Body of pancreas (tissue), 4 donors: ENCODE data around the gene CUL9. TPM values are rescaled to one million over a fixed set of nuclear protein-coding genes. Genes with fewer than 3 reads are reported as not detected.

Source experiments
- ATAC-seq: fragments of 150-250 bp; one replicate; pipeline ENCODE4 v1.9.1; 2016
- DNase-seq, 4 donors: peaks; one replicate each; pipeline ENCODE4 v3.0.0-alpha.2; 2019
- H3K27ac ChIP-seq, 4 donors: fragments of 200-600 bp; sonication (generic); 1 replicate in 3 of 4; 2 replicates in 1 of 4; pipeline versions ENCODE4 v1.5.1 to v1.6.1; 2016 to 2019; ENCODE audit warnings: mild to moderate bottlenecking in 1 of 4, mixed read lengths in 1 of 4, moderate library complexity in 1 of 4
- H3K27me3 ChIP-seq, 2 donors: fragments of 200-600 bp; sonication (generic); one replicate each; pipeline ENCODE4 v1.6.0; 2016; ENCODE audit warnings: mild to moderate bottlenecking in 1 of 2
- H3K36me3 ChIP-seq, 2 donors: fragments of 200-600 bp; sonication (generic); replicated peaks in 1 of 2; 2 replicates each; pipeline ENCODE4 v1.5.1; 2016; ENCODE audit warnings: low read depth in 2 of 2; ENCODE audit not compliant: insufficient read depth in 1 of 2
- H3K4me1 ChIP-seq: fragments of 200-600 bp; sonication (generic); one replicate; pipeline ENCODE4 v1.6.0; 2016
- H3K4me3 ChIP-seq, 2 donors: fragments of 200-600 bp; sonication (generic); 1 replicate in 1 of 2; 2 replicates in 1 of 2; pipeline ENCODE4 v1.5.1; 2016 to 2019
- H3K9me3 ChIP-seq, 3 donors: fragments of 200-600 bp; sonication (generic); 1 replicate in 2 of 3; 2 replicates in 1 of 3; pipeline ENCODE4 v1.5.1; 2016
- POLR2A ChIP-seq, 3 donors: fragments of 450-650 bp; IDR thresholded peaks; one replicate each; pipeline ENCODE4 v1.6.1; 2016; ENCODE audit warnings: antibody characterized with exemption in 3 of 3, mild to moderate bottlenecking in 2 of 3
- WGBS, 2 donors: methylation state at CpG; one replicate each; pipeline ENCODE4 v1.1.5; 2017; 5-methylcytosine and 5-hydroxymethylcytosine counted together
- intact Hi-C: fragments of 100-400 bp; cut with DNase I; formaldehyde crosslinking; loops from one replicate; pipeline ENCODE4 v1.15.1; 2023
- total RNA-seq, 2 donors: library from RNA; depleted of rRNA; stranded (reverse); fragments of >200 nt; gene quantifications; one replicate each; pipeline ENCODE4 v1.1.0, GENCODE V29; 2016
- TF ChIP-seq, protein P1 (sequence below), 7 experiments: fragments of 450-650 bp in 4 of 7; fragments of 200-600 bp in 3 of 7; sonication (generic) in 3 of 7; IDR thresholded peaks; one replicate each; pipeline ENCODE4 v1.5.1; 2016 to 2019; ENCODE audit warnings: antibody characterized with exemption in 7 of 7

Gene CUL9
- total RNA-seq, 2 donors from 2014 or later, result 34.8 to 84.4 TPM

DNA sequence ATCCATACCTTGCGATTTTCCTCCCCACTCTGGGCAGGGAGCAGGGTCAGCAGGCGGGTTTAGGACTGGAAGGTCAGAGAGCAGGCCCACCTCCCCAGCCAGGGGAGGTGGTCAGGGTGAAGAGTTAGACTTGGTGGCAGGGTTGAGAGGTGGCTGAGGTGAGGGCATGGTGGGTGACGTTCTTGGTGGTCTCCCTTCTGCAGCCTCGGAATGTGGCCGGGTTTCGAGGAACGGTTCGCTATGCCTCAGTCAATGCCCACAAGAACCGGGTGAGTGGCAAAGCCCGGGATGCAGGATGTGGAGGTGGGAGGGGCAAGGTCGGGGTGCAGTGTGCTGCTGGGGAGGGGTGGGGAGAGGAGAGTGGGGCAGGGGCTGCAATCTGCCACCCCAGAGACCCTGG is 72.8 kb downstream of the CUL9 start:
- Histone ChIP-seq H3K27ac (no peak overlapping the region), H3K4me3 (no peak overlapping the region), H3K4me1 (no peaks in the 10 kb centered on the region), H3K27me3 (peaks cover 0 to 4% of the 10 kb centered on the region in 2 donors), H3K9me3 (no peaks in the 10 kb centered on the region), H3K36me3 (no peaks in the 10 kb centered on the region)
- TF ChIP-seq, protein P1, sequence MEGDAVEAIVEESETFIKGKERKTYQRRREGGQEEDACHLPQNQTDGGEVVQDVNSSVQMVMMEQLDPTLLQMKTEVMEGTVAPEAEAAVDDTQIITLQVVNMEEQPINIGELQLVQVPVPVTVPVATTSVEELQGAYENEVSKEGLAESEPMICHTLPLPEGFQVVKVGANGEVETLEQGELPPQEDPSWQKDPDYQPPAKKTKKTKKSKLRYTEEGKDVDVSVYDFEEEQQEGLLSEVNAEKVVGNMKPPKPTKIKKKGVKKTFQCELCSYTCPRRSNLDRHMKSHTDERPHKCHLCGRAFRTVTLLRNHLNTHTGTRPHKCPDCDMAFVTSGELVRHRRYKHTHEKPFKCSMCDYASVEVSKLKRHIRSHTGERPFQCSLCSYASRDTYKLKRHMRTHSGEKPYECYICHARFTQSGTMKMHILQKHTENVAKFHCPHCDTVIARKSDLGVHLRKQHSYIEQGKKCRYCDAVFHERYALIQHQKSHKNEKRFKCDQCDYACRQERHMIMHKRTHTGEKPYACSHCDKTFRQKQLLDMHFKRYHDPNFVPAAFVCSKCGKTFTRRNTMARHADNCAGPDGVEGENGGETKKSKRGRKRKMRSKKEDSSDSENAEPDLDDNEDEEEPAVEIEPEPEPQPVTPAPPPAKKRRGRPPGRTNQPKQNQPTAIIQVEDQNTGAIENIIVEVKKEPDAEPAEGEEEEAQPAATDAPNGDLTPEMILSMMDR (IDR thresholded peaks at IDR 0.05), result no peak
- TF ChIP-seq POLR2A (IDR thresholded peaks at IDR 0.05), result no peak
- intact Hi-C loops, result loop anchor here (10.0 kb wide), 2 partner anchors 80 to 250 kb away; no protein-coding TSS in a partner anchor
- no peak for DNase-seq
- ATAC-seq, result no peak
- WGBS, 2 donors, result 76 to 77% methylated on average over 9 to 11 of the region's 11 CpGs

DNA sequence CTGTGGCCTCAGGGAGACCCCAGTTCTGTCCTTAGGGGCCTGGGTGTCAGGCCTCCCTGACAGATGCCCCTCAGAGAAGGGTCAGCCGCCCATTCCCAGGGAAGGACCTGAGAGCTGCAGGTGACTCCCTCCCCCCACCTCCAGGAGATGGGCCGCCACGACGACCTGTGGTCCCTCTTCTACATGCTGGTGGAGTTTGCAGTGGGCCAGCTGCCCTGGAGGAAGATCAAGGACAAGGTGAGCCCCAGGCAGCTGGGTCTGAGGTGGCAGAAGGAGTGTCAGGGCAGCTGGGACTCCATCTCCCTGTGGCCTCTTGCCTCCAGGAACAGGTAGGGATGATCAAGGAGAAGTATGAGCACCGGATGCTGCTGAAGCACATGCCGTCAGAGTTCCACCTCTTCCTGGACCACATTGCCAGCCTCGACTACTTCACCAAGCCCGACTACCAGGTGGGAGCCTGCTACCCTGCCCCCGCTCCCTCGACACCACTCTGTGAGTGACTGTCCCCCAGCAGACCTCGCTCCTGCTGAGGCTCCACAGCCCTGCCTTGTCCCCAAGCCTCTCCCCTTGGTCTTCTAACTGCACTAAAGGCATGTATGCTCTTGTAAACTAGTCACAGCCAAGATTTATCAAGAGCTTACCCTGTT is 73.5 kb downstream of the CUL9 start:
- Histone ChIP-seq H3K27ac (no peak overlapping the region), H3K36me3 (no peaks in the 10 kb centered on the region), H3K9me3 (no peaks in the 10 kb centered on the region), H3K4me1 (no peaks in the 10 kb centered on the region), H3K27me3 (peaks cover 0 to 4% of the 10 kb centered on the region in 2 donors), H3K4me3 (no peak overlapping the region)
- intact Hi-C loops, result loop anchor here (10.0 kb wide), 2 partner anchors 79 to 249 kb away; no protein-coding TSS in a partner anchor
- TF ChIP-seq, protein P1 (IDR thresholded peaks at IDR 0.05), result no peak
- TF ChIP-seq POLR2A (IDR thresholded peaks at IDR 0.05), result no peak
- WGBS, 2 donors, result 68 to 71% methylated on average over 6 to 11 of the region's 11 CpGs
- ATAC-seq, result no peak
- no peak for DNase-seq

DNA sequence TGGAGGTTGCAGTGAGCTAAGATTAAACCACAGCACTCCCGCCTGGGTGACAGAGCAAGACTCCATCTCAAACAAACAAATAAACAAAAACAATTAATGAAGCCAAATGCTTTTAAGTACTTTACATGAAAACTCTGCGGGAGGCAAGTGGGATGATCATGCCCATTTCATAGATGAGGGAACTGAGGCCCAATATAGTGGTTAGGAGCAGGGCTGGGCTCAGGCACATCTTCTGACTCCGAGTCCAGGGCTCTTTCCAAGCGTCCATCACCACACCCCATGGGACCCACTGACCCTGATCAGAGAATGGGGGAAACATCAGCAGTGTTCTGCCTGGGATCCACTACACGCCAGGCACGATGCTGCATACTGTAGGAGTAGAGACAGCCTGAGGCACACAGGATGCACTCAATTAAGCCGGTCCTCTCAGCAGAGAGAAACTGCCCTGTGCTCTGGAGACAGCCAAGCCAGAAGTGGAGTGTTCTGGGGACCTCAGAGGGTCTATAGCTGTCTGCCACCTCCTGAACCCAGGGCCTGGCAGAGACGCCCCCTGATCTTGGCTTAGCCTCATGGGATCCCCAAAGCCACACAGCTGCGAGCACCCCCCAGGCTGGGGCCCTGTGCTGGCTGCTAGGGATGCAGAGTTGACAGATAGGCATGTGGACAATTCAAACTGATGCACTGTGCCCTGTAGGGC is 74.8 kb downstream of the CUL9 start:
- Histone ChIP-seq H3K4me1 (no peaks in the 10 kb centered on the region), H3K36me3 (no peaks in the 10 kb centered on the region), H3K4me3 (no peak overlapping the region), H3K27me3 (no peaks in the 10 kb centered on the region), H3K9me3 (no peaks in the 10 kb centered on the region), H3K27ac (no peak overlapping the region)
- WGBS, 2 donors, result 77 to 83% methylated on average over 7 to 9 of the region's 9 CpGs
- TF ChIP-seq, protein P1 (IDR thresholded peaks at IDR 0.05), result no peak
- TF ChIP-seq POLR2A (IDR thresholded peaks at IDR 0.05), result no peak
- intact Hi-C loops, result loop anchor here (10.0 kb wide), 2 partner anchors 78 to 248 kb away; no protein-coding TSS in a partner anchor
- ATAC-seq (no peak), DNase-seq (no peak)

DNA sequence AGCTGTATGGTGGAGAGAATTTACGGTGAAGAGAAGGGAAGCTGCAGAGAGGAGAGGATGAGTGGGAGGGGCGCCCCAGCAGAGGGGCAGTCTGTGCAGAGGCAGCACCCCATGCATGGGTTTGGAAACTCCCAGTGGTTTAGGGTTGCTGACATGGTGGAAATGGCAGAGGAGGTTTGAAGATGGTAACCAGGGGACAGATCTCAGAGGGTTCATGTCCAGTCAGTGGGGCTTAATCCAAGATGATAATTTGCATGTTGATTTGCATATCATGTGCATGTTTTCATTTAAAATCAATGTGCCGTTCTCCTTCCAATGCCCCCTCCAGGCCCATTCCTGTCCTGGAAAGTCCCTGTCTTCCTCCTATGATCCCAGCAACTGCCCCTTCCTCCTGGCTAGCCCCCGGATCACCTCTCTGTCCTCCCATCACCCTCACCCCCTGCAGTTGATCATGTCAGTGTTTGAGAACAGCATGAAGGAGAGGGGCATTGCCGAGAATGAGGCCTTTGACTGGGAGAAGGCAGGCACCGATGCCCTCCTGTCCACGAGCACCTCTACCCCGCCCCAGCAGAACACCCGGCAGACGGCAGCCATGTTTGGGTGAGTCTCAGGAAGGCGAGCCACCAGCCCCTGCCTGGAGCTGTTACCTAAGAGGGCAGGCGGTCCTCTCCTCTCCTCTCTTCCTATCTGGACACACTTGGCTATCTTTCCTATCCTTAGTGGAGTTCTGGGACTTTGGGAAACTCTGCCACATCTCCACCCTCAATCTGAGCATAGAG is 75.6 kb downstream of the CUL9 start:
- DNase-seq (no peak), ATAC-seq (no peak)
- H3K27me3 ChIP-seq, result no peaks in the 10 kb centered on the region
- no peaks in the 10 kb centered on the region for H3K36me3 ChIP-seq
- TF ChIP-seq POLR2A (IDR thresholded peaks at IDR 0.05), result no peak
- TF ChIP-seq, protein P1 (IDR thresholded peaks at IDR 0.05), result no peak
- H3K9me3 ChIP-seq, result no peaks in the 10 kb centered on the region
- H3K4me3 ChIP-seq, result no peak overlapping the region
- intact Hi-C loops, result loop anchor here (10.0 kb wide), 2 partner anchors 77 to 247 kb away; no protein-coding TSS in a partner anchor
- H3K27ac ChIP-seq, result no peak overlapping the region
- WGBS, 2 donors, result 61 to 76% methylated on average over 11 to 12 of the region's 12 CpGs
- H3K4me1 ChIP-seq, result no peaks in the 10 kb centered on the region
